CD4-positive, alpha-beta T cell treated with Interferon gamma for 1 hour (primary cell): ENCODE measurements around the gene LPP.

Source experiments
- DNase-seq: peaks from one replicate; pipeline ENCODE4 v3.0.0-alpha.2; 2020

LPP gene

DNA sequence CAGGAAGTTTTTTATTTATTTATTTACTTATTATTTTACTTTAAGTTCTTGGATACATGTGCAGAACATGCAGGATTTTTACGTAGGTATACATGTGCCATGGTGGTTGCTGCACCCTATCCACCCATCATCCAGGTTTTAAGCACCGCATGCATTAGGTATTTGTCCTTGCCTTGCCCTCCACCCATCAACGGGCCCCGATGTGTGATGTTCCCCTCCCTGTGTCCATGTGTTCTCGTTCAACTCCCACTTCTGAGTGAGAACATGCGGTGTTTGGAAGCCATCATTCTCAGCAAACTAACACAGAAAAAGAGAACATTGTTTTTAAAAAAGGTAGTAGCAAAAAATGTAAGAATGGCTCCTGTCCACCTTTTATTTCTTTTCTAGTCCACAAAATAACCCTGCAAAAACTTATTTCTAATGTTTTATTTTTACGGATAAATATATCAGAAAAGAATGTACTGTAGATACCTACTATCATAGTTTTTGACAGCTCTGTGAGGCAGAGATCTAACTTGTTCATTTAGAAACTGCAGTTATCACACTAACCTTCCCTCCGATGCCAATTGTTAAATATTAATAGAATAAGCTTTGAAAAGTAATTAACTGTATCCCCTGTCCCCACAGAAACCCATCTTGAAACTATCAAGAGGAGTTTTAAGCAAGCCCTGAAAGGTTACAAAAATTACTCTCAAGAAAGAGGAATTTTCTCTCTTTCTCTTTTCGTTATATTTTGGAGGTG is 189.2 kb downstream of the LPP start:
- no peak for DNase-seq

DNA sequence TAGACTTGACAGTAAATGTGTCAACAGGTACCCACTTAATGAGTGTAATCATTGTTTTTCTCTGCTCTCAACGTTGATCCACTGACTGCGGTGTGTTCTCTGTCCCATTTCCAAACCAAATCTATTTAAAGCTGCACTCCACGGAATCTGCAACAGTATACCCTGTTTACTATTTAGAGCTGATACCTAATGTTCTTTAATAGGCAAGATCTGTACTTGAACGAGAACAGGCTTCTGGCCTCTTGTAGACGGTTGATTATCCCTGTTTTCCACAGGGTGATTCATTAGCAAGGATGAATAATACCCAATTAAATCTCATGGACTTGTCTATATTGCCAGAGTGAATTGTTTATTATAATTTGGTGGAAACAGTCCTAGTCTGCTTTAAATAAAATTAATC is 189.9 kb downstream of the LPP start:
- DNase-seq = no peak

DNA sequence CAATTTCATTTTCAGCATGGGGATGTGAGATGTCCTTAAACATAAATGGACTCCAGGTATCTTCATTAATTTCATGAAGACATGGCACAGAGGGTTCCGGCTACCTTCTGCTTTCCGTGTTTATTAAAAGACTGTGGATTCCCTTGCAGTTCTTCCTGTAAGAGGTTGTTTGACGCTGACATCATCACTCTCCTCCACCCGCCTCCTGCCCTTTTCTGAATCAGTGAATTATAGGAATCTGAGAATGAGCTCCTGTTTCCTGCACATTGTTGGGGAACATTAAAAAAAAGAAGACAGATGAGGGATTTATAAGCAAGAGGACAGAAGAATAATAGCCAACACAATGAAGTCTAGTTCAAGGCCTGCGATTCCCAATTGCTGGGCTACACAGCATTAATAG is 191.3 kb downstream of the LPP start:
- DNase-seq = no peak

DNA sequence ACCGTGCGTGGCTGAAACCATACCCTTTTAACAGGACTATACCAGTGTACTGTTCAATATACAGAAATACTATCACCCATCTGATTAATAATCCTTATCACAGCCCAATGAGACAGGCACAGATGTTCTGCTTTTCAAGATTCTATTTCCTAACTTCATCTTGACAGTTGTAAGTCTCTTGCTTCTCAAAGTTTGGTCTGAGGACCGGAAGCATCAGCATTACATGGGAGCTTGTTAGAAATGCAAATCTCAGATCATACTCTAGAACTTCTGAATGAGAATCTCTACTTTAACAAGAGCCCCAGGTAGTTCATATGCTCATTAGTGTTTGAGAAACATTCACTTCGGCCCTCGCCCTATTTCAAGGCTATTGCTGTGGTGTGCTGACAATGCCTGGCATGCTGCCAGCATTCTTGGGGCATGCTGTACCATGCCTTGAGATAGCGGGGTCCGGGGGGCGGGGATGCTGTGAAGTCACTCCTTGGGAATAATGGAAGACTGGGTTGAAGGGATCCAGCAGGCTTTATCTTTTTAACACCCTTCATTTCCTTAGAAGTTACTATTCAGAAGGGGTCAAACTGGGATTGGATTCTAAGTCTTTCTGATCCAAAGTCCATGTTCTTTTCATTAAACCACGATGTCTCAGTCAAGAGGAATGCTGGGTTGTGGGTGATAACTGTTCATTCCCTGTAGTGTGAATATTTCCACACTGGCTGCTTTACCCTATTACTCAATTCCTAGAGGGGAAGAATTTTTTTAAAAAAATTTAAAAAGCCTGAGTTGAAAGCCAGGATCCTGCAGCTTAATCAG is 194.7 kb downstream of the LPP start:
- DNase-seq = no peak

DNA sequence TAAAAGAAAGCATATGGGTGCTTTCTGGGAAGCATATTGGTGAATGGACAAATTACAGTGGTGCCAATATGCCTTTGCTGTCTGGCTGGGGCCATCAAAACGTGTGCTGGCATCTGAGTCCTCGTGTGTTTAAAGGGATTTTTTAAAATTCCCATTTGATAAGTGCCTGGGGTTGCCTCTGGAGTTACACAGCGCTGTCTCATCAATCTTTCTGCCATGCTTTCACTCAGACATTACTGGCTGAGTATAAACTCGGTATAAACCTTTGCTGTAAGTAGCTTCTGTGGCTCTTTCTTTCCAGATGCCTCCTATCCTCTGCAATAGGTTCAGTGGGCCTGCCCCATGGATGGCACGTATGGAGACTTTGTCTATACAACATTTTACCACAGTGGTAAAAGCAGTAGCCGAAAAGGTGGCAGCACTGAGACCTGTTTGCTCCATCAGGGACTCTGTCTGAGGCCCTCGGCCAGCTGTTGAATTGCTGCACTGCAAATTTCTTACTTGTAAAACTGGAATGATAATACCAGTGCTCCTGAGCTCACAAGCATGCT is 195.5 kb downstream of the LPP start:
- DNase-seq = no peak

DNA sequence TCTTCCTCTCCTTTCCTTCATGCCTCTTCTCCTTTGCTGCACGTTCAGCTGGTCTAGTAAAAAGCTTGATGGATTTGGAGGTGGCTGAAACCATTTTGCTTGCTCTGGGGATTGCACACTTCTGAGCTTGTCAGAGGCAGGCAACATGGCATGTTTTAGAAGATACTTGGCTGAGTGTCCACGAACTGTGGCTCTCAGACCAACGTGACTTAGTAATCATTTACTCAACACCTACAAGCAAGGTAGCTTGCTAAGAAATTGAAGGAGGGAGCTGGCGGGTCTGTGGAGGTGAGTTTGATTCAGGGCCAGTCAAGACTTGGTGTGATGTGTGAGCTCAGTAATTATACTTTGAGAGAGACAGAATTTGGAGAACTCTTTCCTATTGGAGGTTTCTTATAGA is 196.0 kb downstream of the LPP start:
- DNase-seq = no peak

DNA sequence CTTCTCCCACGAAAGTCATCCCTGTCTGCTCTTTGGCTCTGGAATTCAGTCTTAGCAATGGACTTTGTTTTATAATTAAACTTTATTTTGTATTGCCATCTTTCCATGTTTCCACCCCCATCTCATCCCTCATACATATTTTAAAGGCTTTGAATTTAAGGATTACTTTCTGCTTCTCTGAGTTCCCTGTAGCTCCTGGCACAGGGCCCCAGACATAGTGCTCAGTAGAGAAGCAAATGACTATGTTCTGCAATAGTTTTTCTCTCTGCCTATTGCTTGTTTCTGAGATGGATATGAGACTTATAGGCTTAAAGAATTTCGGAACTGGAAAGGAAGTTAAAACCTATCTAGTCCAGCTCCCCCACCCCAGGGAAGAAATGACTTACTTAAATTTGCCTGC is 197.0 kb downstream of the LPP start:
- DNase-seq = no peak

DNA sequence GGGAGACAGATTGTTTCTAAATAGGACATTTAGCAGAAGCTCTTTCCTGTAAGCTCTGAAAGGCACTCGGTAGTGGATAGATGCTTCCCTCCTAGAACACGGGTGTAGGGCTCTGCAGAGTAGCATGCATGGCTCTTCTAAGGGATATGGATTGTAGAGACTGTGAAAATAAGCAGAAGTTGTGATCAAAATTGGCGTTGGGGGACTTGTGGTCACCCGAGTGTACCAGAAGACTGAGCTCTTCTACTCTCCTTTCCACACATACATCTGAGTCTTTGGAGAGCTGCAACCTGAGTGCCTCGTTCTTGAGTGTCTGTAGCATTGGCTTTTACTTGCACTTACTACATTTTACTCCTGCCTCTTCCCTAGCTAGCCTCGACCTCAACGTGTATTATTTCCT is 197.7 kb downstream of the LPP start:
- no peak for DNase-seq

DNA sequence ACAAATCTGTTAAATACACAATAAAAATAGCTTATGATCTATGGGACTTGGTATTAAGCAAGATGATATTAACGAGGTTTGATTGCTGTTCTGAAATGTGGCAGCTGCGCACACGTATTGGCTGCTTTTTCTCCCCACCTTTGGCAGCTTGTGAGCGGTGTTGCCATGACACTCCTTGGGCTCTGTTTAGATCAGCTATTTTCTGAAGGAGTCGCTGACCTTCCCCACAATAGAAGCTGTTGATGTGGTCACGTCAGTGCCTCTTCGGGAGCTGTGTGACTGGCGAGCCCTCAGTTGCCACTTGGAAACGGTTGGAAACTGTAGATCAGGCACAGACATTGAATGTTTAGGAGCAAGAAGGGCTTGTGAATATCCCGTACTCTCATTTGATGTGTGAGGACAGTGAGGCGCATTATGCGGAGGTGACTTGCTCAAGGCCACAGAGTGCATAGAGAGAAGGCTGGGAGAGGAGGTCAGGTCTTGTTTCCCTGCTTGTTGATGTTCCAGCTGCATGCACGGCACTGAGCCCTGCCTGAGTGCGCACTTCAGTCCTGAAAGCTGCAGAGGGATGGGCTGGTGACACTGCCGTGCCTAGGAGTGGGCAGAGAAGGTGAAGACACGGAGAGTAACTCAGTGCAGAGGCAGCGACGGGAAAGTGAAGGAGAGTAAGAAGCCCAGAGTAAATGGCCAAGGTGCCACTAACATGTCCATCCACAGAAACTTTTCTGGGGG is 198.4 kb downstream of the LPP start:
- DNase-seq = no peak

DNA sequence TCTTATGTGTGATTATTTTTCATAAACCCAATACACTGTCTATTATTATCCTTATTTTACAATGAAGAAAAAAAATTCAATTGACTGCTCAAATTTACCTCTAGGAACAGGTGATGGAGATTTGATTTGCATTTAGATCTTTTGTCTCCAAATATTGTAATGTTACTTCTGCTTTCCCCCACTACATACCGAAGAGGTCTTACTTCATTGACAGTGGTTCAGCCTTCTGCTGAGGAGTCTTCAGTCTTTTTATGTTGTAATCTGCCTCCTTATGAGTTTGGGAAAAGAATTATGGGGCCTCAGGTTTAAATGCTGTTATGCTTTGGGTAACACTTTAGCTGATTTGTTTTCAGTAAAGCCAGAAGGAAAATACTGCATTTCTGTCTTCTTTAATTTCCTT is 199.5 kb downstream of the LPP start:
- DNase-seq = no peak

DNA sequence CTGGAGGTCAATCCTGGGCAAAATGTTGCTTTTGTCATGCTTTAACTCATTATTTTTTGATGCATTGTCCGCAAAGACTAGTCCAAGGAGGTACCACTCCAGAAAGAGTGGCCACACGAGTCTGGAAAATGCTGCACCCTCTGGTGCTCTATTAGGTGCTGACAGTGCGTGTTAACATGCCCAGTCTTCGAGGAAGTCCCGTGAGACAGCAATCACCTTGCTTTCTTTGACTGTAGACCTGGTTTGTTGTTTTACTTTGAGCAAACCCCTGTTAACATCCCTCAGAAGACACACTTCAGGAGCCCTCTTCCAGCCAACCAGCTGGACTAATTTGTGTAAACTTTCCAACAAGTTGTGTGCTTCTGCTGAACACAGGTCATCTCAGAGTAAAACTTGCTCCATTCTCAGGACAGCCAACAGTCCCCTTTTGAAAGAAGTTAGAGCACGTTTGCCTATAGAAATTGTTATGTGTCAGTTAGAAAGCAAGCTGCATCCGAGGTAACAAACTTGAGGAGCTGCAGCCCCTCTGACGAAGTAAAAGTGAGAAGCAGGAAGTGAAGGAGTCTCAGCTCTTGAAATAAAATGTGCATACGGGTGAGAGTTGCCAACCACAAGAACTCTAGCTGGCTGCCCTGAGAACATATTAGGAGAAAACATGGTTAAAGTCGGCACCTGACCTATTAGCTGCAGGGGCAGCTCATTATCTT is 205.0 kb downstream of the LPP start:
- peak; percentile 26 for DNase-seq

DNA sequence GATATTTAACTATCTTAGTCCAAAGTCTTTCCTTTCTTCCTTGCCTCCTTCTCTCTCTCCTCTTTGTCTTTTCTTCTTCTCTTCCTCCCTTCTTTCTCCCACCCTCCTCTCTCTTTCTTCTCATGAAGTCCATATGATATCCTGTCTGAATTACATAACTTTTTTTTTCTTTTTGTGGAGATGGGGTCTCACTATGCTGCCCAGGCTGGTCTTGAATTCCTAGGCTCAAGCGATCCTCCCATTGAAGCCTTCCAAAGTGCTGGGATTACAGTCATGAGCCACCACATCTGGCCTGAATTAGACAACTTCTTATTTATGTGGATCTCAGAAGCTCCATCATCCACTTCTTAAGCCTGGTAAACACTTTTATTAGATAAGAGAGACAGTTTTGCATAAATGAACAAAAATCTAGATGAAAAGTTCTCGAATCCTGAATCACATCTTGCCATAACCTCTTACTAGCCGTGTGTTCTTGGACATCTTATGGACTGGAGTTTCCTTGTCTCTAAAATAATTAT is 206.5 kb downstream of the LPP start:
- no peak for DNase-seq

DNA sequence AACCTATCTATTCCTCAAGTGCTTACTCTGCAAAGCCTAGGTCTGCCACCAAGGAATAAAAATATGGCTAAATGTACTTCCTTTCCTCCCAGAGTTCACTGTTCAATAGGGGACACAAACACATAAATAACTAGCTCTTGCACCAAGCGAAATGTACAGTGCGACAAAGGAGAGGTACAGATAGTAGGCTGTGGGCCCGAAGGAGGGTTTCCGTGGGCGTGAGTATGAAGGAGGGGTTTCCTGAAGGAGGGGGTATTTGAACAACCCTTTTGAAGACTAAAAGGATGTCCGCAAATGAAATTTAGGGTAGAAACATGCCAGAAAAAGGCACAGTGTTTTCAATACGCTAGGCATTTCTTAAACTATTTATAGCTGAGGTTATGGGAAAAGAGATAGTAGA is 207.9 kb downstream of the LPP start:
- DNase-seq = no peak

DNA sequence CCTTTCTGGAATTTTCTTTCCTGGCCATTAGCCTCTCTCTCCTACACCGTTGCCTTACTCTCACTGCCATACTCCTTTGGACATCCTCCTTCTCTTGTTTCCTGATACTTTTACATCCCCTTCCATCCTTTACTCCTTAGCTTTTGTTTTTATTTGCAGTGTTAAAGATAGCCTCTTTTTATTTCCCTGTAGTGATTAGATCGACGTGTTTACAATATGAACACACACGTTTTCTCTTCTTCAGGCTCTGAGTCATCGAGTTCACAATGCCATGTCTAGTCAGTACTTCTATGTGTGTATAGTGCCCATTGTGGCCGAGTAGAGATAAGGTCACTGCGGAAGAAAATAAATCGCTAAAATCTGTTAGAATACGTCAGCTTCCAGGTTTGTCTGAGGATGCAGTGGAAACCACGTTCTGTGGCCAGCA is 208.5 kb downstream of the LPP start:
- no peak for DNase-seq

DNA sequence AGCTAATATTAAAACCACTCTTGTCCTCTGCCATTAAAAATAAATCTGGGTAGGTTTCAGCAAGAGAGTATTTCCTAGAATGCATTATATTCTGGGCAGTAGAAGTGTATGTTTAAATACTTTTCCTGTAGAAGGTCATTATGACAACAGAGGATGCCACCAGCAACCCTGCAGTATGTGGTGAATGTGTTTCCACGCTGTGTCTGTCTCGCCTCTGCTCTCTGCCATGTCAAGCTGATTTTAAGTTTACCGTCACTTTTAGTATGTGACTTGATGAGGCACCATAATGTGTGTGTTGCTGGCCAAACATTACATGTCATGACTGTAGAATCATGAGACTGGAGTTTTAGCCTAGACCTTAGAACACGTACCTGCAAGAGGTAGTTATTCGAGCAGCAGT is 211.2 kb downstream of the LPP start:
- no peak for DNase-seq

DNA sequence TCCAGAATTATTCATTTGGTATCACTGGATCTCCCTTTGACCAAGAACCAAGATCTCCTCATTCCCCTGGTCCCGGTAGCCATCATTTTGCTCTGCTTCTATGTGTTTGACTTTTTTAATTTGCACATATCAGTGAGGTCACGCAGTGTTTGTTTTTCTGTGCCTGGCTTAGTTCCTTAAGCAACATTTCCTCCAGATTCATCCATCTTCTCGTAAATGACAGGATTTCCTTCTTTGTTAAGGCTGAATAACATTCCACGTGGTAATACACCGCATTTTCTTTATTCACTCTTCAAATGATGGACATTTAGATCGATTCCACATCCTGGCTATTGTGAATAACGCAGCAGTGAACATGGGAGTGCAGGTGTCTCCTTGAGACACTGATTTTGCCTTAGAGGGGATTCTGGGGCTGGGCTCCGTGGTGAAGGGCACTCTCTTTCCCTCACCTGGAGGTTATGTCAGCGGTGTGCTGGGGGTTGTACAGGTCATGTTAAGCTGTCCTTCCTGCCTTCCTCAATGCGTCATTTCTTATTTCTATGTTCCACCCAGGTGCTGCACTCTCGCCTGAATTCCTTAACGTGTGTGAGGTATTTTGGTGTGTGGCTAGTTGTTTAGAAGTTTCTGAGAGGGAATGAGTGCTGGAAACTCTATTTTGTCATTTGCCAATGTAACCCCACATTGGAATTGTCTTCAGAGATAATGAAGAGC is 212.2 kb downstream of the LPP start:
- DNase-seq = no peak

DNA sequence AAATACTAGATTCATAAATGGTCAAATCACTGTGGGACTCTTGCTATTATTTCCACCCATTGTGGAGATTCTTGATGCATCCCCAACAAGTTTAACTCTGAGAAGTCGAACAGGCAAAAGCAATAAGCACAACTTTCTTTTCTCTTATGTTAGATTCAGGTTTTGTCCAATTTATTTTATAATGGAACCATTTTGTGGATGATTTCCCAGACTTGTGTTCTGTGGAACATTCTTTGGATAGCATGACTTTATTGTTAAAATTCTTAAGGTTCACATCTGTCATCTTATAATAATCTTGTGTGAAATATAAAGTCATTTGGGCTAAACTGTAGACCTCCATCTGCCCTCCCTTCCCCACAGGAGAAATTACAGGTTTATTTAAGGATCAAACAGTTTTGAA is 213.7 kb downstream of the LPP start:
- no peak for DNase-seq

DNA sequence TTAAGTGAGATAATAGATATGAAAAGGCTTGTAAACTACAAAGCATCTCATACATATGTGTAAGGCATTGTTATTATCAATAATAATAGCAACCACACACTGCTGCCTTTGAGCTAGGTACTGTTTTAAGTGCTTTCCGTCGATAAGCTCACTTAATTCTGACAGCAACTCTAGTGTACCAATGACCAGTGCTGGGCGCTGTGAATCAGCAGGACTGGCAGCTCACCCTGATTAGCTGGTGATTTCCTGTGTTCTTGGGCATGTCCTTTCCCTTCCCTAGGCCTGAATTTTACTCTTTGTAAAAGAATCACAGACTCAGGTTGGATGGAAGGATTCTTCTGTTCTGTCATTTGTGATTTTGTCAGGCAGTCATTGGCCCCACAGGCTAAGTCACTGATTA is 215.6 kb downstream of the LPP start:
- no peak for DNase-seq

DNA sequence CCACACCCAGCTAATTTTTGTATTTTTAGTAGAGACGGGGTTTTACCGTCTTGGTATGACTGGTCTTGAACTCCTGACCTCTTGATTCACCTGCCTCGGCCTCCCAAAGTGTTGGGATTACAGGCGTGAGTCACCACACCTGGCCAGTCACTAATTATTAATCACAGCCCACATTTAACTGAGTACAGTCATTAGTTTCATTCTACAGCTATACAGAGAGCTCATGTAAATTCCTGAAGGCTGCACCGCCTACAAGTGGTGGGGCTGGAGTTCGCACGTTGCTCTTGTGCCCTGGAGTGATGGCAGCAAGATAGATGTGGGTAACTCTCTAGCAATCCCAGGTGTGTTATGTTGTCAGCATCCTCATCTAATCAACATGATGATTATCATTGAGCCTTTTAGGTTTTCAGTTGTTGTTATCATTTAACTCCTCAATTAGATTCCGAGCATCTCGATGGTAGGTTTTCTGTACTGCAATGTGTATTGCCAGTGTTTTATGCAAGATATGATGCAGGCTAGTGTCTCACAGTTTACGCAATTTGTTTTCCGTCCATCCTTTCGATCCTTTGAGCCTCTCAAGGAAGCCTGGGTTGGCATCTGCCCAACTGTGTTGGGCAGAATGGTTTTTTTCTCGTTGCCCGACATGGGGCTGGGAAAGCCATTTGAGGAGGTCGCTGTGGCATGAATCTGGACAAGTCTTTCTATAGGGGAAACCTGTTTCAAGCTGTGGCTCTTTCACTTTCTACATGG is 216.3 kb downstream of the LPP start:
- DNase-seq = no peak

DNA sequence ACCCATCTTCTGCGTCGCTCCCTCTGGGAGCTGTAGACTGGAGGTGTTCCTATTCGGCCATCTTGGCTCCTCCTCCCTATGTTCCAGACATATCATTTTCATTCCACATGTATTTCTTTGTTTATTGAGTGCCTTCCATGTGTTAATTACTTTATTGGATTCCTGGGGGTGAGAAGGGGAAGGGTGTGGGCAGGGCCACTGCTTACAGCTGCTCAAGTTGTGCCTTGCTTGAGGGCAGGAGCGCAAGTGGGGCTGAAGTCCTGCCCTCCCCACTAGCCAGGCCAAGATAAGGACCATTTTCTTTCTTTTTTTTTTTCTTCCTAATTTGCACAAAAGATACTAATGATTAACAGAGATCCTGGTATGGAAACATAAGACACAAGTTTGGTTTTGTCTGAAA is 224.8 kb downstream of the LPP start:
- DNase-seq = no peak

DNA sequence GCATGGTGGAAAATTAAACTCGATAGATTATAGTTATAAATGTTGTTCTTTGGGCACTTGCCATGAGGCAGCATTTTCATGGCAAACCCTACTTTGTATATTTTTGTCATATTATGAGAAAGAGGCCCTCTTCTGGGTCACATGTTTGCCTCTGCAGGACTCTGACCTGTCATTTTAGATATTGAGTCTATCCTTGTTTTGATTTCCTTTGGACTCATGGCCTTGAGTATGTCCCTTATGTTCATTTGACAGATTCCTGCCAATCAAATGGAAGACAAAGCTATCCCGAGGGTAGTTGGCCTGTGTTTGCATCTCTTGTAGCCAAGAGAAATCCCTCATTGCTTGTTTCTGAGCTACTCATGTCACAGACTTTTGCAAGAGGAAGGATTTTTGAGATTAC is 226.3 kb downstream of the LPP start:
- no peak for DNase-seq
